Neural cell (in vitro differentiated cells): Measurements from ENCODE around the gene KCNMB4. TPM values are rescaled to one million over a fixed set of nuclear protein-coding genes. Genes with fewer than 3 reads are reported as not detected.
"Not testable (repeated sequence)": the region's sequence is repeated elsewhere in the genome, so short reads cannot be mapped to it uniquely, and the experiment has no call there.

Source experiments
- H2AFZ ChIP-seq: fragments of 200-600, 300-800 bp; sonication (generic), shearing (Covaris generic); 2 replicates; pipeline ENCODE4 v1.6.0; 2014; ENCODE audit warnings: low read depth, mild to moderate bottlenecking, antibody characterized with exemption, low read length, moderate library complexity
- H3F3A ChIP-seq: fragments of 200-600 bp; shearing (Covaris generic); 2 replicates; pipeline ENCODE4 v1.6.1; 2016; ENCODE audit warnings: mild to moderate bottlenecking, moderate library complexity, mixed read lengths, antibody characterized with exemption, low read length; ENCODE audit not compliant: insufficient read depth, poor library complexity, severe bottlenecking
- H3K27ac ChIP-seq: fragments of 200-600, 300-800 bp; sonication (generic), shearing (Covaris generic); 2 replicates; pipeline ENCODE4 v1.5.1; 2014; ENCODE audit warnings: mild to moderate bottlenecking, low read length, moderate library complexity
- H3K27me3 ChIP-seq: fragments of 300-800, 200-600 bp; sonication (generic), shearing (Covaris generic); 2 replicates; pipeline ENCODE4 v1.6.0; 2014; ENCODE audit warnings: mild to moderate bottlenecking, low read depth, low read length, moderate library complexity; ENCODE audit not compliant: insufficient read depth
- H3K36me3 ChIP-seq: fragments of 300-800, 200-600 bp; sonication (generic), shearing (Covaris generic); 2 replicates; pipeline ENCODE4 v1.5.1; 2014; ENCODE audit warnings: mild to moderate bottlenecking, antibody characterized with exemption, low read length, moderate library complexity; ENCODE audit not compliant: insufficient read depth
- H3K4me2 ChIP-seq: fragments of 300-800, 200-600 bp; sonication (generic), shearing (Covaris generic); 2 replicates; pipeline ENCODE4 v1.6.0; 2014; ENCODE audit warnings: mild to moderate bottlenecking, low read length
- H3K4me3 ChIP-seq: fragments of 300-800, 200-600 bp; sonication (generic), shearing (Covaris generic); 2 replicates; pipeline ENCODE4 v1.5.1; 2014; ENCODE audit warnings: mild to moderate bottlenecking, low read length, moderate library complexity
- H3K79me2 ChIP-seq: fragments of 200-600 bp; shearing (Covaris generic); replicated peaks from 2 replicates; pipeline ENCODE4 v1.6.0; 2014; ENCODE audit warnings: mild to moderate bottlenecking, low read length, moderate library complexity; ENCODE audit not compliant: insufficient read depth
- H3K9ac ChIP-seq: fragments of 300-800, 200-600 bp; sonication (generic), shearing (Covaris generic); 2 replicates; pipeline ENCODE4 v1.6.1; 2016; ENCODE audit warnings: mild to moderate bottlenecking, low read length, mixed read lengths
- H3K9me2 ChIP-seq: fragments of 200-600 bp; shearing (Covaris generic); 2 replicates; pipeline ENCODE4 v1.6.1; 2016; ENCODE audit warnings: mild to moderate bottlenecking, low read length, mixed read lengths; ENCODE audit not compliant: insufficient read depth
- H3K9me3 ChIP-seq: fragments of 200-600, 300-800 bp; sonication (generic), shearing (Covaris generic); 2 replicates; pipeline ENCODE4 v1.6.1; 2016; ENCODE audit warnings: mild to moderate bottlenecking, mixed run types, low read length, moderate library complexity, mixed read lengths
- H4K20me1 ChIP-seq: fragments of 200-600 bp; shearing (Covaris generic); 2 replicates; pipeline ENCODE4 v1.6.1; 2016; ENCODE audit warnings: mild to moderate bottlenecking, mixed run types; ENCODE audit not compliant: insufficient read depth
- EP300 ChIP-seq: fragments of 450-650 bp; conservative IDR thresholded peaks from 2 replicates; pipeline ENCODE4 v1.6.1; 2014; ENCODE audit warnings: antibody characterized with exemption, mild to moderate bottlenecking, moderate library complexity; ENCODE audit not compliant: poor library complexity, severe bottlenecking
- EZH2 ChIP-seq: fragments of 200-600, 300-800 bp; shearing (Covaris generic), sonication (generic); IDR thresholded peaks from 2 replicates; pipeline ENCODE4 v1.6.1; 2014; ENCODE audit warnings: antibody characterized with exemption, low read length, borderline replicate concordance, mild to moderate bottlenecking; ENCODE audit not compliant: insufficient read depth, poor library complexity, severe bottlenecking
- MXI1 ChIP-seq: fragments of 450-650 bp; conservative IDR thresholded peaks from 2 replicates; pipeline ENCODE4 v1.6.1; 2014; ENCODE audit warnings: antibody characterized with exemption, mild to moderate bottlenecking; ENCODE audit not compliant: poor library complexity, severe bottlenecking
- POLR2AphosphoS5 ChIP-seq: IDR thresholded peaks from 2 replicates; pipeline ENCODE4 v1.6.1; 2012
- RAD21 ChIP-seq: fragments of 450-650 bp; conservative IDR thresholded peaks from 2 replicates; pipeline ENCODE4 v1.6.1; 2014; ENCODE audit warnings: antibody characterized with exemption, mild to moderate bottlenecking, moderate library complexity
- REST ChIP-seq: IDR thresholded peaks from 2 replicates; pipeline ENCODE4 v1.6.1; 2012; ENCODE audit warnings: borderline replicate concordance
- SMC3 ChIP-seq: fragments of 450-650 bp; conservative IDR thresholded peaks from 2 replicates; pipeline ENCODE4 v1.6.1; 2014; ENCODE audit warnings: antibody characterized with exemption, mild to moderate bottlenecking, moderate library complexity; ENCODE audit not compliant: poor library complexity
- TAF1 ChIP-seq: IDR thresholded peaks from 2 replicates; pipeline ENCODE4 v1.6.1; 2012; ENCODE audit warnings: low read depth
- polyA plus RNA-seq: library from polyadenylated mRNA; depleted of rRNA; stranded (reverse); fragments of >200 nt; gene quantifications from 2 replicates; pipeline ENCODE4 v1.2.3, GENCODE V29; 2014
- TF ChIP-seq, protein P1 (sequence below): fragments of 450-650 bp; IDR thresholded peaks from 2 replicates; pipeline ENCODE4 v1.5.1; 2014; ENCODE audit warnings: antibody characterized with exemption, mild to moderate bottlenecking, moderate library complexity; ENCODE audit not compliant: poor library complexity, severe bottlenecking

The KCNMB4 gene
- polyA plus RNA-seq, 1 donor from 2014 or later, result 26.4 TPM

DNA sequence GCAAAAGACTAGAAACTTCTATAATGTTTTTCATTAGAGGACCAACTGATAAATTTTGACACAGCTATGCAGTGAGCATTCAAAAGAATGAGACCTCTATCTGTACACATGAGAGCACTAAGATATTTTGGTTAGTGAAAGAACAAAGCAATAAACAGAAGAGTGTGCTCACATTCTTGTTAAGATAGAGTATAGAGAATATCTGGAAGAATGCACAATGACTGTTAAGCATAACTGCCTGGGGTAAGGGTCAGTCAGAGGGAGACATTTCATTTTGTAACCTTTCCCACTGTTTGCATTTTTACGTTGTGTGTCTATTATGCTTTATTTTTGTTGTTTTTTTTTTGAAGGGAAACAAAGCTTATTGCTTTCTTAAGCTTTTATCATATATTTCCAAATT lies 20.7 kb downstream of the KCNMB4 start:
- H3K9me2 ChIP-seq, result no peaks in the 10 kb centered on the region
- peaks cover 3% of the 10 kb centered on the region for H3K36me3 ChIP-seq
- H3K4me3 ChIP-seq, result no peak overlapping the region
- H3K9me3 ChIP-seq, result peaks cover 3% of the 10 kb centered on the region
- H3K27ac ChIP-seq, result no peak overlapping the region
- no peaks in the 10 kb centered on the region for H3F3A ChIP-seq
- no peaks in the 10 kb centered on the region for H3K79me2 ChIP-seq
- H3K9ac ChIP-seq, result no peak overlapping the region
- TF ChIP-seq EP300 (no peak), POLR2AphosphoS5 (no peak), REST (no peak), SMC3 (no peak), RAD21 (no peak), MXI1 (no peak), EZH2 (no peak)
- TF ChIP-seq, protein P1, sequence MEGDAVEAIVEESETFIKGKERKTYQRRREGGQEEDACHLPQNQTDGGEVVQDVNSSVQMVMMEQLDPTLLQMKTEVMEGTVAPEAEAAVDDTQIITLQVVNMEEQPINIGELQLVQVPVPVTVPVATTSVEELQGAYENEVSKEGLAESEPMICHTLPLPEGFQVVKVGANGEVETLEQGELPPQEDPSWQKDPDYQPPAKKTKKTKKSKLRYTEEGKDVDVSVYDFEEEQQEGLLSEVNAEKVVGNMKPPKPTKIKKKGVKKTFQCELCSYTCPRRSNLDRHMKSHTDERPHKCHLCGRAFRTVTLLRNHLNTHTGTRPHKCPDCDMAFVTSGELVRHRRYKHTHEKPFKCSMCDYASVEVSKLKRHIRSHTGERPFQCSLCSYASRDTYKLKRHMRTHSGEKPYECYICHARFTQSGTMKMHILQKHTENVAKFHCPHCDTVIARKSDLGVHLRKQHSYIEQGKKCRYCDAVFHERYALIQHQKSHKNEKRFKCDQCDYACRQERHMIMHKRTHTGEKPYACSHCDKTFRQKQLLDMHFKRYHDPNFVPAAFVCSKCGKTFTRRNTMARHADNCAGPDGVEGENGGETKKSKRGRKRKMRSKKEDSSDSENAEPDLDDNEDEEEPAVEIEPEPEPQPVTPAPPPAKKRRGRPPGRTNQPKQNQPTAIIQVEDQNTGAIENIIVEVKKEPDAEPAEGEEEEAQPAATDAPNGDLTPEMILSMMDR, result no peak
- H2AFZ ChIP-seq, result no peak overlapping the region
- H3K4me2 ChIP-seq, result no peak overlapping the region
- no peaks in the 10 kb centered on the region for H3K27me3 ChIP-seq
- no peaks in the 10 kb centered on the region for H4K20me1 ChIP-seq

DNA sequence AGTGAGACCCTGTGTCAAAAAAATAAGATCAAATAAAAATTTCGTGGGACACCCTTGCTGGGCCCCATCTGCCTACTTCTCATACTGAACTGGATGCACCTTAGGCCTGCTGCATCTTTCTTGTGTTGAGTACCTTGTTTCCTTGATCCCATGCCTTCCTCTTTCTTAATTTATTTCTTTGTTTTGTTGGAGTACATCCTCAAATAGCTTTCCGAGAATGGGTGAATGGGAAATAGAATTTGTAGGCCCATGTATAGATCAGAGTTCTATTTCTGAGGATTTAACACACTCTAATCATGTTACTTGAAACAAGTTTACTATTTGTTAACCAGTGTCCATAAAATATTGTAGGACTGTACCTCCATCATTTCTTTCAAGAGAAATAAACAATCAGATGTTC lies 23.6 kb downstream of the KCNMB4 start:
- Histone ChIP-seq H3K27me3 (no peaks in the 10 kb centered on the region), H3K36me3 (no peaks in the 10 kb centered on the region), H3K4me3 (no peak overlapping the region), H3K9ac (no peak overlapping the region), H3K4me2 (no peak overlapping the region), H3K9me3 (peaks cover 3% of the 10 kb centered on the region), H3K27ac (no peak overlapping the region), H4K20me1 (no peaks in the 10 kb centered on the region), H3F3A (no peaks in the 10 kb centered on the region), H3K79me2 (no peaks in the 10 kb centered on the region), H3K9me2 (no peaks in the 10 kb centered on the region), H2AFZ (no peak overlapping the region)
- no peak for TF ChIP-seq RAD21
- TF ChIP-seq, protein P1, result no peak
- TF ChIP-seq MXI1, result no peak
- TF ChIP-seq EZH2, result no peak
- no peak for TF ChIP-seq SMC3
- no peak for TF ChIP-seq POLR2AphosphoS5
- TF ChIP-seq EP300, result no peak
- no peak for TF ChIP-seq TAF1
- TF ChIP-seq REST, result no peak

GRCh38 chr12:70392631-70393030 lies 26.5 kb downstream of the KCNMB4 start:
- H3K9ac ChIP-seq, H3K79me2 ChIP-seq, H3K36me3 ChIP-seq, H3K9me3 ChIP-seq, H3K4me2 ChIP-seq, H4K20me1 ChIP-seq, H3K27me3 ChIP-seq, H3F3A ChIP-seq, H2AFZ ChIP-seq, H3K9me2 ChIP-seq, H3K4me3 ChIP-seq, H3K27ac ChIP-seq: not testable (repeated sequence)
